ENCODE data around the gene DMBX1.

DMBX1 gene

DNA sequence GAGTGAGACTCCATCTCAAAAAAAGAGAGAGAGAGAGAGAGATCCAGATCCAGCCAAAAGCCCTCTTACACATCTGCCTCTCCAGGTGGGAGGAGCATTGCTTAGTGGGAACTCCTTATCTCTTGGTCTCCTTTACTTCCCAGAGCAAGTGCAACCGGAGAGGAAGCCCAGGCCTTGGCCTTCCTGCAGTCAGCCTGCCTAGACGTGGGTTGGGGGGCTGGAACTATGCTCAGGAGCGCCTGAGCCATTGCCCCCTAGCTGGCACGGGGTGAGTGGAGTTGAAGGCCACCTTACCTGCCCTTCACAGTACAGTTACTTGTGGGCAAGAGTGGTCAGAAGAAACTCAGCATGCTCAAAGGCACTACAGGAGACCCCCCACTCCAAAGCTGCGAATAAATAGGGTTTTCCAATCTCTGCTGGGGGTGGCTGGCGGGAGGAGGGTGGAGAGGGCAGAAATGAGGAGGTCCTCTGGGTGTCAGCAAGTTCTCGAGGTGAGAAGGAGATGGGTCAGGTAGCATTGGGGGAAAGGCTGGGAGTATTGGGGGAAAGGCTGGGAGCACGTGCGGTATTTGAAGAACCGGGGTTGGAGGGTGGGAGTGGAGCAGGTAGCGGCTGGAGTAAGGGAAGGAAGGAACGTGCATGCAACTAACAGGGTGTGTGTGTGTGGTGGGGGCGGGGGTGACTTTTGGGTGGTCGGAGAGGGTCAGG is 4.7 kb upstream of the DMBX1 start:
- no peak for DNase-seq

DNA sequence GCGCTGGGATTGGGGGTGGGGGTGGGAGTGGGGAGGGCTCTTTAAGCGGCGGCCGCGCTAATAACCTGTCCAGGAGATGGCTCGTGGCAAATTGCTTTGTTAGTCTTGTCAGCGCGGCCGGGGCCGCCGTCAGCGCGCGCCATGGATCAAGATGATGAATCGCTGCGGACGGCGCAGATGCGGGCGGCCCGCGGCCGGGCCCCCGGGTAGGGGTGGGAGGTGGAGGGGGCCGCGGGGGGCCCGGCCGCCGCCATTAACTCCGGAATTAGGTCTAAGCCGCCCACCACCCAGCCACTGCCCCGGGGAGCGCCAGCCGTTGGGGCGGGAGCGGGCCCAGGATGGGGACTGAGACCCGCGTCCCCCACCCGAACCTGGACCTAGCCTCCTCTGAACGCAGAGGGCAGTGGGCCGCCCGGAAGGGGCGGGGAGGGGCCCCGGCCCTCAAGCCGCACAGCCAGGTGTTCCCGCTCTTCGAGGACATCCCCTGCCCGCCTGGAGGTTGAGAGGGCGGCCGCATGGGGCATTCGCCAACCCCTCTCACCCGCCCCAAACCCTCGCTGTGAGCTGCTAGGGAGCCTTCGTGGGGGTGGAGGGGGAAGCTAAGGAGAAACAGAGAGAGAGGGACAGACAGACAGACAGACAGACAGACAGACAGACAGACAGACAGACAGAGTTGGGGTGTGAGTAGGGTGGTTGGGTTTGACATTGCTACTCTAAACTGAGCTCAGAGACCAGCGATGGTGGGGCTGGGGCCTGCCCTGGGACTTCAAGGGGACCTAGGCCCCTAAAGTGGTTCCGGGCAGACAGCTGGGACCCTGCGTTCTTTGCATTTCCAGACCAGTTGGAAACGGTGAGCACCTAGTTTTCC is 3.8 kb upstream of the DMBX1 start:
- no peak for DNase-seq

DNA sequence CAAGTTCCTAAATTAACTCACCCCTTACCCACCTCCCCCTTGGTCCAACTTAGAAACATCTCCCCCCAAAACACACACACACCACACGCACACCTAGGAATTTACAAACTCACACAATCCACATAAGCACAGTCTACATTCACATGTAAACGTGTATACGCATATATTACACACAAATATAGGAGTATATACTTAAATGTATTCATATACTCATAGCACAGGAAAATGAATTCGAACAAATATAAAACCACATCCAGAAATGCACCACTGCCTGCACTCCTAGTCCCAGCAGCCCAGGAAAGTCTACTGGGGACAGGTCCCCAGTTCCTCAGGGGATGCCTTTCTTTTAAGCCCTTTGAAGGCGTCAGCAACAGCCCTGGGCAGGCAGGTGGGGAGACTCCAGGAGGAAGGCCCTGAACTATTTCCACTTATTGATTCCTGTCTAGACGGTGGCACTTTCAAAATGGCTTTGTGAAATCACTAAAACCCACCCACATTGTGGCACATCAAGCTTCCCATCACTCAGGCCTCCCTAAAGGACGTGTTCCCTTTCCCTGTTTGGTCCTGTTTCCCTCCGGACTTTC is 3.1 kb upstream of the DMBX1 start:
- no peak for DNase-seq

DNA sequence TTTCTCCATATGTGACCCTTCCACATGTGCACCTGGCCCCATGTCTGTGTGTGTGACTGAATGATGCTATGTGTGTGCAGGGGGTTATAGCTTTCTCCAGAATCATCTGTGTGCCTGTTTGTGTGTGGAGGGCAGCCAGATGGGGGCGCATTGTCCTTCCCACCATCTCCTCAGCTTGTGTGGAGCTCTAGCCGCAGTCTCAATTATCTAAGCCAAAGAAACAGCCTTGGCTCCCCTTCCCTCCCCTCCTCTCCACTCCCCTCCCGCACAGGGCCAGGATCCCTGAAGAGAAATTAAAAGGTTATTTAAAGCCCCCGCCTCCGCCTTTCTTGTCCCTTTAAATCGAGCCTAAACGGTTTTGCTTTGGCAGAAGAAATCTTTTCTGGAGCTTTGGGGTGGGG is 1.8 kb upstream of the DMBX1 start:
- DNase-seq = no peak

DNA sequence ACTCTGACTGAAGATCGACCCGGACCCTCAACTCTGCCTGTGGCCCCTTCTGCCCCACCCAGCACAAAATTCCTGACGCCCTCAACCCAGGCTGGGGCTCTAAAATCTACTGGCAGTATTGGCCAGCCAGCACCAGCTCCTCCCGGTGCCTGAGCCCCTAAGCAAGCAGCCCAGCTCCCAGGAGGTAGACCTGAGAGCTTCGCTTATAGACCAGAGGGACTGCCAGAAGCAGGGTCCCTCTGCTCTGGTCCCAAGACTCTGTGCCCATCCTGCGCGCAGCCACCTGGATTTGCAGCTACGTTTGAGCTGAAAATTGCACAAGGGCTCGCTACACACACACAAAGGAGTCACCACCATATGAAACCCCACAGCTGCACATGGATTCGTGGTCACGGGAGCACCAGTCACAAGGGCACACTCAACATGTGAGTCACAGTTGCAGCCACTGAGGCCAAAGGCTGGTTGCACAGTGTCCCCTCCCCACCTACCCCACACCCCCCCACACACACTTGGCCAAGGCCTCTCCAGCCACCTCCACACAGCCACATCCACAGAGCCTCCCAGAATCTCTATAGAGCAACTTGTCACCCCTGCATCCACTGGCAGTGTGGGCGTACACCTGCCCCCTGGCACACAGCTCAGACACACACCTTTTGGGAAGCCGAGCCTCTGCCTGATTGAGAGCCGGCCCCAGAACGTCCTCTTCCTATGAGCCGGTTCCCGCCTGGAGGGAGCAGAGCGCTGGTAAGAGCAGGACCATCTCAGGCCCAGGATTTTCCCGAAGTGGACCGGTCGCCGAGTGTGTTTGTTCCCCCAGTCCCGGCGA is 1.1 kb upstream of the DMBX1 start:
- no peak for DNase-seq

DNA sequence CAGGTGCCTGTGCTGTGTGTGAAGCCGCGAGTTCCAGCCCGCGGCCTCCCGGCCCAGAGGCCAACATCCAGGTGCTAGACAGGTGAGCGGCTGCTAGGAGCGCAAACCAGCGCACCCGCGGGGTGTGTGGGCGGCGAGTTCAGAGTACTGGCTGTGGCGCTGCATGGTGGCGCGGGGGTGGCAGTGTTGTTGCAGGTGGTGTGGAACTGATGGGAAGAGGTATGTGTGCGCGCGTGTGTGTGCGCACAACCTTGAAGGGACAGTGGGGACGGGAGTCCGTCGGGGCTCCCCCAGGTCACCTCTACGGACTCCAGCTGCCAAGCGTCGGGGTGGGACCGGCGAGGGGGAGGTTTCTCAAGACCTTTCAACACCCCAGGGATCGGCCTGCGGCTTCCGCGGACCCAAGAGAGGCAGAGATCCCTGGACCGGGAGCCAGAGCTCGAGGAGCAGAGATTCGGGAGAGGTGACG is 433 bp upstream of the DMBX1 start:
- no peak for DNase-seq

DNA sequence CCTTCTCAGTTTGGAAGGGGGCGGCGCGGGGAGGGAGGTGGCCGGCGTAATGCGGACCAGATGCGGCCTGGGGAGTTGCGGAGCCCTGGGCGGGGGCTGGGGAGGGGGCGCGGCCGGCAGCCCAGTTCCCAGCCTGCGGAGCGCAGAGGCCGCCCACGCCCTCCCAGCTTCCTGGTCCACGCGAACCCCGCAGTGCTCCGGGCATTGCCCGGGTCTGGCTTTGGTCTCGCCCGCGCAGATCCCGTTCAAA is 695 bp downstream of the DMBX1 start:
- no peak for DNase-seq

DNA sequence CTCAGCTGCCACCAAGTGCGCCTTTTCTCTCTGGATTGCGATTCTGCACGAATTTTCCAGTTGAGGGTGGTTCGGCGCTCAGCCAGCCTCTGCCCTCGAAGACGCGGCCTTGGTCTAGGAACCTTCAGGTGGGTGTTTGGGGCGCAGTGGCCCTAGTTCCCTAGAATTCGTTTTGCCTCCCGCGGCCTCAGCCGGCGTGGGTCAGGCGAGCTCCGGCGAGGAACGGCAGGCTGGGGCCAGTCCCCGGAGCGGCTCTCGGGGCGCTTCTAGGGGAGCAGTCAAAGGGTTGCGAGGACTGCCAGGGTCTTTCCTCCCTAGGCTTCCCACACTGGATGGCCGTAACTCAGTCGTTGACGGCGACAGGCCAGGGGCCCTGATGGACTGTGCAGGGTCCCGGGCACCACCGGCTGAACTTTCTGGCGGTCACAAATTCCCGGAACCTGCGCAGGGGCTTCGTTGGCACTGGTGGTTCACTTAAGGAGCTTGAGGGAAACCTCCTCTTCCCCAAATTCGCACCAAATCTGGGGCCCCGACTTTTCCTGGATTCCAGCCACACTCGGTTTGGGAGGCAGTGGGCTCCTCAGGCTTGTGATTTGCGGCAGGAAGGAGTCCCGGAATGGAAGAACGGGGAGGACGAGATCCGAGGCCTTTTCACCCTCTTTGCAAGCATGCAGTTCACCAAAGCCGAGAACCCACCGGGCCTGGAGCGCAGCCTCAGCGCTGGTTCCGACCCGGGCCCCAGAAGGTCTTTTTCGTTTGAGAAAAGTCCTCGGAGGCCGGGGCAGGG is 1.2 kb downstream of the DMBX1 start:
- no peak for DNase-seq

DNA sequence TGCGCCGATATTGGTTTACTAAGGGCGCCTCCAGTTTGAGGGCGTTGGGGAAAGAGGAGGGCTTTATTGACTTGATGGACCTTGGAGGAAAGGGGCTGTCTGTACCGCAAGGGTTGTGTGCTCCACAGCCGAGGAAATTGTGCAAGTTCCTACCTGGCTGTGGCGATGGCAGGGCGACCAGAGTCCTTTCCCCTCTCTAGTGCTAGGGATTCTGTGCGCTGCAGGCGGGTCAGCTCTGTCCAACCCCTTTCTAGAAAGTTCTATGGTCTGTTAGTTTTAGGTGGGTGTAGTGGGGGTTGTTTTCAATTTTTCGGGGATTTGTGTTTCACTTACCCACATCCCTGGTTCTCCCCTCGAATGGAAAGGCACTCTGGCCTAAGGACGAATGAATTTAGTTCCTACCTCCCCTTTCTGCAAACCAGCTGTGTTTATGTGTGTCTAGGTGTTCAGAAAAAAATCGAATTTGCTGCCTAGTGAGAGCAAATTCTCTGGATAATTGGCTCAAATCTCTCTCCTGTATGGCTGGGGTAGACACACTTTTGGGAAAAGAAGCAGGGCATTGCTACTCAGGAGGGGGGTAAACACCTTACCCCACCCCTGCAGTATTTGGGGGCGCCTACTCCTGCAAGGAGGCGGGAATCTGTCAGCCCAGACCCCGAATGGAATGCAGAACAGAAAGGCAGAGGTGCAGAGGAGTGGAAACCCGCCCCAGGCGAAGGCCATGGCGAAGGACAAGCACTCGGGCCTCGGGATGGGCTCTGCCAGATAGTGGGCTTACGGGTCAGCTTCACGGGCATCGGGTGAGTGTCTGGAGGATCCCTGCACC is 2.0 kb downstream of the DMBX1 start:
- no peak for DNase-seq

DNA sequence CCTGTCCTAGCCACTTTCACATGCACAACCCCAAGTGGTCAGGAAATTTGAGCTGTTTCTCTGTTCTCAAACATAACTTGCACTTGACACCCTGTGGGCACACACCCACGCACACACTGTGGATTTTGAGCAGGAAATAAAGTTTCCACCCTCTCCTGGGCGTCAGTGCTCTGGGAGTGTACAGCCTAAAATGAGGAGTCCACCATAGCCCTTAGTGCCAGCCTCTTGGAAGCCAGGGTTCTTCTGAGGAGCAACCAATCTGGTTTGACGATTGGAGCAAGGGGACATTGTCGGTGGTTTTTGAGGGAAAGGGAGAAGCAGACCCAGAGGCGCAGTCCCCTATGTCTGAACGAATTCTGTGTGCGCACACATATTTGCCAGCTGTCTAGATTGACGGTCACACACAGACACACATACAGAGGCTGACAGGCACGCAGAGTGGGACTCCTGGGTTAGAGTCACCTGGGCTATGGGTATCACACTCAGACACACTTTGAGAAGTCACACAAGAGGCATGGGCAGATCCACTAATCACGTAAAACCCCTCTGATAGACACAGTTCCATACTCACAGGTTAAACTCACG is 2.7 kb downstream of the DMBX1 start:
- DNase-seq = no peak

DNA sequence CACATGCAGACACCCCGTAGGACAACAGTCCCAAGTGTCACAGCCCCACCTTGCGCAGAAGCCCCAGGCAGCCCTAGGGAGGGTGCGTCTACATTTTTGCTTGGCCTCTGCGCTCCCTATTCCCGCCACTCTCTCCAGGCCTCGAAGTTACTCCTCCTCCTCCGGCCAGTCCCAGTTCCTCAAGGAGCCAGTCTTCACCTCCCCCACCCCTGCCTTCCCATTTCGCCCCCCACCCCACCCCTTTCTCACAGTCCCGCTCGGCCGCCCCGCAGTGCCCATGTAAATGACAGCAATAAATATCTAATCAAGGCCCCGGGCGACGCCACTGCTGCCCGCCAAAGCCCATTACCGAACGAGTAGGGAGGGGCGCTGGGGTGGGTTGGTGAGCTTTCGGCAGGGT is 3.2 kb downstream of the DMBX1 start:
- DNase-seq = no peak

DNA sequence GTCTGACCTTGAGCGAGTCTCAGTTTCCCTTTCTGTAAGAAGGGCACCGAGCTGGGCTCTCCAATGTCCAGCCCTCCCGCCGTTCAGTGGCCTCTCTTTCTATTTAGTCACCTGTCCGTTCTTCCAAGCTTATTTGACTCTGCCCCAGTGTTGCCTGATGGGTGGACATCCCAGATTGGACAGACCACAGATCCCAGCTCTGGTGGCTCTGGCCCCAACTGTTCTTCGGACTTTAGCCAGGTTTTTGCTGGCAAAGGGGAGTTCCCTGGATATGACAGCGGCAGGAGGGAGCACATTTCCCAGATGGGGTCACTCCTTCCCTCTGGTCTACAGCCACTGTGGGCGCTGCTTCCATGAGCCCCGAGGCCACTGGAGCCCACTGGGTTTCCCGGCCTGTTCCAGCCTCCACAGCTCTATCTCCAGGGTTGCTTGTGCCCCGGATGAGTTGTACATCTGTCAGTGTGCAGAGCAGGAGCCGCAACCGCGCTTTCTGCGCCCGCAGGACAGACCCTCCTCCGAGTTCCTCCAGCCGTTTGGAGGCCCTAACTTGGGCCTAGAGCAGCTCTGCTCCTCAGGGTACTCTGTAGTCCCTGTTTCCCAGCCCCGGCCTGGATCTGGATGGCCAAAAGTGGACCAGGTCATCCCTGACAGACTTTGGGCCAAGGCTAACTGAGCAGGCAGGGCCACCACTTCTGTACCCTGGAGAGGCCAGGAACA is 3.8 kb downstream of the DMBX1 start:
- DNase-seq = no peak

DNA sequence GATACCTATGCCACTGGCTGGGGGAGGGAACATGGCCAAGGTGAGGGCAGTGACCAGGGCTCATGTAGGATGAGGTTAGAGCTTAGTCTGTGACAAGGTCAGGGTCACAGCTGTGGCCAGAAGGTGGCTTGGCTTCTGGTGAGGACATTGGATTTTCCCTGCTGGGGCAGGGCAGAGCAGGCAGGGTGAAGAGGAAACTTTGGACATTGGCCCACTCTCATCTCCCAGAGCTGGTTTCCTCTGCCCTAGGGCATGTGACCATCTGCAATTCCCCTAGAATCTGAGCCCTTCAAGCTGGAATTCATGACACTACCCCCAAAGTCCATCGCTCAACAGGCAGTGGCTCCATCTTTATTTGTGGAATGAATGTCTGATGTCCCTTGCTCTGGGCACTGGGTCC is 5.3 kb downstream of the DMBX1 start:
- no peak for DNase-seq

DNA sequence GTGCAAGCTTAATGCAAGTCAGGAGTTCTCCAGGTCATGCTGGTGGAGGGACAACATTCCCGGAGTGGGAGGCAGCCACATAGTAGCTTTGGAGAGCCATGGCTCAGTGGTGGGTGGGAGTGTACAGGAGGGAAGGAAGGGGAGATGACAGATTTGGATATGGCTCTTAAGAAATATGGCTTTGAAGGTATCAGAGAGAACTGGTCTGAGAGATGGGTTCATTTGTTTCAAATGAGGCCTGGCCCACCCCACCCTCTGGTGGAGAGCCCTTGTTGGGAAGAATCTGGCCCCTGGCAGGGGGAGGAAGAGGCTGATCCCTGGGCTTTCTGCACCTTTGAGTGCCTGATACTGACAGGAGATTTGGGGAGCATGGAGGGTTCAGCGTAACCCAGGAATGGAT is 6.1 kb downstream of the DMBX1 start:
- no peak for DNase-seq

DNA sequence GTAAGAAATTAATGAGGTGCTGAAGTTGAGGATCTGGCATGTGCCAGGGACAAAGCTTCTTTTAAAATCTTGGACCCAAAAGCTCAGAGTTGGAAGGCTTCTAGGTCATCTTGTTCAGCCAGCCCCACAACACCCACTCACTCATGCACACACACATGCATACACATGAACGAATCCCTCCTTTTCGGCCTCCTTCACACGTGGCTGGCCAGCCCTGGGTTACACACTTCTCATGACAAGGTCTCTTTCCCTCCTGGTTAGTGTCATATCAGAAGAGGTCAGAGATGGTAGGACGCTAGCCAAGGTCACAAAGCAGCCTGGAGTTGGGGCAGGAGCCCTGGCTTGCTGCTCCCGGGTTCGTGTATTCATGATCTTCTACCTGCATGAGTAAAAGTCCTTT is 6.9 kb downstream of the DMBX1 start:
- DNase-seq = no peak

DNA sequence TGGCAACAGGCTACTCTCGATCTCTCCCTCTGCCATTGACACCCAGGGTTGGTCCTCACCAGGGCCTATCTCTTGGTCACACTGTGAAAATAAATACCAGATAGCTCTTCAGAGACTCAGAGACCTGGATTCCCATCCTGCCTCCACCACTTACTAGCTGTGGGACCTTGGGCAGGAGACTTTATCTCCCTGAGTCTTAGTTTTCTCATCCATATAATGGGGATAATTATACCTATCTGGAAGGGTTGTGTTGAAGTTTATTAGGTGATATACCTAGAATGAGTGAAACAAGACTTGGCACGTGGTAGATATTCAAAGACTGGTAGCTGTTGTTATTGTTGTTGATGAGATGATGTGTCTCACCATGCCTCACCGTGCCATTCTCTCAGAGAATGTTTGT is 7.4 kb downstream of the DMBX1 start:
- no peak for DNase-seq

DNA sequence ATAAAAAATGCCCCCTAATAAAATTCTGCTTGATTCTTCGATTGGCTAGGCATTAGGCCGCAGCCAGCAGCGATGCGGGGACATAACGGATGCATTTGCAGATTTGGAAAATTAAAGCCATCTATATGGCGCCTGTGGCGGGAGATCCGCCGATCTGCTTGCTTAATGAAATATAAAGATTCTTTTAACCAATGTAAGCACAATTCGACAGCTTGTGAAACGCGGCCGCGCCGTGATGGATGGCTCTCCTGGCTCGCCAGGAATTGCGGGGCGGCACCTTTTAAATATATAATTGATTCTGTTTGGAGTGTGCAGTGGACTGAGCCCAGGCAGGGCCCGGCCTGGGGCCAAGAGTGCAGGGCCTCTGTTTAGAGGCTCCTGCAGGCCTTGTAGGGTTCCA is 8.0 kb downstream of the DMBX1 start:
- DNase-seq = no peak

DNA sequence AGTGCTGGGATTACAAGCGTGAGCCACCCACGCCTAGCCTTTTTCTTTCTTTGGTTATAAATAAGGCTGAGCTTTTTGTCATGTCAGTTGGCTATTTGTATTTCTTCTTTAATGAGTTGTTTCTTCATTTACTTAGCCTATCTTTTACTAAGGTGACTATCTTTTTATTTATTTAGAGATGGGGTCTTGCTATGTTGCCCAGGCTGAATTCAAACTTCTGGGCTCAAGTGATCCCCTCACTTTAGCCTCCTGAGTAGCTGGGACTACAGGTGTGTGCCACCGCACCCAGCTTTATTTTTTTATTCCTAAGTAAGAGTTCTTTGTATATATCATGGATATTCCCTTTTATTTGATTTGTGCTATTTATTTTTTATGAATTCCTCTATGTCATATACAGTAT is 11.9 kb downstream of the DMBX1 start:
- no peak for DNase-seq

DNA sequence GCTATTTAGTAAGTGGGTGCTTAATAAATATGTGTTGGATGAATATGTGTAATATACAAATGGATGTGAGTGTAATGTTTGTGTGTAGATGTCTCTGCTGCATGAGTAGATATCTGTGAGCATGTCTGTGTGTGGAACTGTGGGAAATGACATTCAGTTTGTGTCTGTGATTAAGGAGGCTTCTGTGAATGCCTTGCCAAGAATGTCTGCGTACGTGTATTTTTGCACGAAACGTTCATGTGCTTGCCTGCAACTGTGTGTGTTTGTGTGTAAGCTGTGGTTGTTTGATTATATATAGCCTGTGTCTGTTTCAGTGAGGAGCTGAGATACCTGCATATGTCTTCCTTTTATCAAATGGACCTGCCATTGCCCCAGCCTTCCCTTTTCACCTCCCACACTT is 13.8 kb downstream of the DMBX1 start:
- no peak for DNase-seq

DNA sequence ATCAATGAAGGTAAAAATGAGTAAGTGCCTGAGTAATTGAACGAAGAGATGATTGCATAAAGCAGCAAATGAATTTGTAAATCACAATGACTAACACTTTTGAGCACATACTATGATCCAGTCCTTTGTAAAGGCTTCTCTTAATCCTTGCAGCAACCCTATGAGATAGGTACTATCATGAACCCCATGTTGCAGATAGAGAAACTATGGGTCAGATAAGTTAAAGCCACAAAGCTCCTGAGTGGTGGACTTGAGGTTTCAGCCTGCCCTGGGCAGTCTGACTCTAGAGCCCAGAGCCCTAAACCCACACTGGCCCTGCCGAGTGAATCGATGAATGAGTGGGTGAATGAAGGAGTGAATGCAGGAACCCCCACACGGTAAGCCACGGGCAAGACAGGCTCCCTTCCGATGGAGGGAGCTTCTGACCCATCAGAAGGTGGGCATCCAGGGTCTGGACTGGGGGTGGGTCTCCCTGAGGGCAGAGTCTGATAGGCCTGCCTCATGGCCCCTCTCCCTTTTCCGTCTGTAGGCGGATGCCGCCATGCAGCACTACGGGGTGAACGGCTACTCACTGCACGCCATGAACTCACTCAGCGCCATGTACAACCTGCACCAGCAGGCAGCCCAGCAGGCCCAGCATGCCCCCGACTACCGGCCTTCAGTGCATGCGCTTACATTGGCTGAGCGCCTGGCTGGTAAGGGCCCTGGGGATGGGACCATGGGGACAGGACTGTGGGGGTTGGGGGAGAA is 17.0 kb downstream of the DMBX1 start:
- no peak for DNase-seq

All from AML-193 (cell line).